Erythroblast (primary cell): ENCODE results near the gene CHRM2.

ENCODE experiments used
- GATA1 ChIP-seq: IDR thresholded peaks from 2 replicates; pipeline ENCODE4 v1.6.1; 2011; ENCODE audit warnings: low read depth, mild to moderate bottlenecking, control low read depth, low read length, moderate library complexity
- POLR2A ChIP-seq: IDR thresholded peaks from 2 replicates; pipeline ENCODE4 v1.6.1; 2011; ENCODE audit warnings: mild to moderate bottlenecking, low read length

GRCh38 chr7:136847858-136848257 lies 20.6 kb upstream of the CHRM2 start:
- no peak for TF ChIP-seq POLR2A
- TF ChIP-seq GATA1, result no peak
